Left ventricle myocardium inferior (tissue), 1 donor: ENCODE data around the gene GDAP1L1. TPM values are rescaled to one million over a fixed set of nuclear protein-coding genes. Genes with fewer than 3 reads are reported as not detected.

ENCODE experiments used
- DNase-seq: peaks from one replicate; pipeline ENCODE4 v3.0.0-alpha.2; 2020
- H3K27ac ChIP-seq: fragments of 200-600 bp; replicated peaks from 2 replicates; pipeline ENCODE4 v1.8.0; 2021
- H3K27me3 ChIP-seq: fragments of 200-600 bp; 2 replicates; pipeline ENCODE4 v1.8.0; 2021; ENCODE audit warnings: low read depth
- H3K36me3 ChIP-seq: fragments of 200-600 bp; 2 replicates; pipeline ENCODE4 v1.8.0; 2021
- H3K4me1 ChIP-seq: fragments of 200-600 bp; 2 replicates; pipeline ENCODE4 v1.8.0; 2021
- H3K4me3 ChIP-seq: fragments of 200-600 bp; 2 replicates; pipeline ENCODE4 v1.8.0; 2021; ENCODE audit warnings: mild to moderate bottlenecking, moderate library complexity
- H3K9me3 ChIP-seq: fragments of 200-600 bp; replicated peaks from 2 replicates; pipeline ENCODE4 v1.8.0; 2021
- intact Hi-C: fragments of 100-400 bp; cut with micrococcal nuclease; formaldehyde crosslinking; loops from one replicate; pipeline ENCODE4 v1.11.0; 2022
- total RNA-seq: library from RNA; stranded (reverse); fragmentation: NEBNext Ultra II Directional; extraction: Animal tissue kit (Norgen Biotek cat#: 25700); gene quantifications from one replicate; pipeline ENCODE4 v1.2.1, GENCODE V29; 2021
- TF ChIP-seq, protein P1 (sequence below): fragments of 200-600 bp; IDR thresholded peaks from 2 replicates; pipeline ENCODE4 v1.8.0; 2021; ENCODE audit warnings: antibody characterized with exemption, mild to moderate bottlenecking, borderline replicate concordance
- donor health status: DM: no; HTN: yes; CAD: no; lungs with severe emphysema.

Gene GDAP1L1
- total RNA-seq, 1 donor from 2014 or later: 0.55 TPM

DNA sequence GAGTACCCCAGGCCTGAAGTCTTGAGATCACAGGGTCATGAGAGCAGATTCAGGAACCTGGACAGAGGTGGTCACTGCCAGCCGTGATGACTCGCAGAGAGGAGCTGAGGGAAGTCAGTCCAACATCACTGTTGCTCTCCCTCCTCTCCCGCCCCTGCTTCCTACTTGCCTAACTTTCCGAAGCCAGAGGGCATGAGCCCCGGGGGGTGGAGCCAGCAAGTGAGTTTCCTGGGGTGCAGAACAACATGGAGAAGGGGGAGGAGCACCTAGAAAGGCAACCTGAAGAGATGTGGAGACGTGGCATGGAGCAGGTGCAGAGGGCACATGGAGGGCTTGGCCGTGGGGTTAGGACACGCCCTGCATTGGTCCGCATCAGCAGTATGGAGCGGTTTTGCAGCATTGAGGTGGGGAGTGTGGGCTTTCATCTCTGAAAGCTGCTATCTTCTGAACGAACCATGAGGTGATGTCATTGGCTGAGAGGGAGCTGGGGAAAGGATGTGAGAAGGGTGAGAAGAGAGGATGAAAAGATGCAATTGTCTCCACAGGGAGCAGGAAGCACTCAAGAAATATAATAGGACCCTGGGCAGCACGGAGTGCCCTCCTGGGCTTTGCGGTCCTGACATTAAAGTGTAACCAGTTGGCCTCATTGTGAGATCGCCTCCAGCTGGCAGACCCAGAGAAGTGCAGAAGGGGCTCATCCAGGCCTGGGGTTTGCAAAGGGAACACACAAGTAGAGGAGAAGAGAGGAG is 25.0 kb downstream of the GDAP1L1 start:
- Histone ChIP-seq H3K4me1 (peaks cover under 1% of the 10 kb centered on the region), H3K36me3 (peaks cover 18% of the 10 kb centered on the region), H3K27ac (no peak overlapping the region), H3K27me3 (no peaks in the 10 kb centered on the region), H3K4me3 (no peak overlapping the region), H3K9me3 (no peaks in the 10 kb centered on the region)
- TF ChIP-seq, protein P1, sequence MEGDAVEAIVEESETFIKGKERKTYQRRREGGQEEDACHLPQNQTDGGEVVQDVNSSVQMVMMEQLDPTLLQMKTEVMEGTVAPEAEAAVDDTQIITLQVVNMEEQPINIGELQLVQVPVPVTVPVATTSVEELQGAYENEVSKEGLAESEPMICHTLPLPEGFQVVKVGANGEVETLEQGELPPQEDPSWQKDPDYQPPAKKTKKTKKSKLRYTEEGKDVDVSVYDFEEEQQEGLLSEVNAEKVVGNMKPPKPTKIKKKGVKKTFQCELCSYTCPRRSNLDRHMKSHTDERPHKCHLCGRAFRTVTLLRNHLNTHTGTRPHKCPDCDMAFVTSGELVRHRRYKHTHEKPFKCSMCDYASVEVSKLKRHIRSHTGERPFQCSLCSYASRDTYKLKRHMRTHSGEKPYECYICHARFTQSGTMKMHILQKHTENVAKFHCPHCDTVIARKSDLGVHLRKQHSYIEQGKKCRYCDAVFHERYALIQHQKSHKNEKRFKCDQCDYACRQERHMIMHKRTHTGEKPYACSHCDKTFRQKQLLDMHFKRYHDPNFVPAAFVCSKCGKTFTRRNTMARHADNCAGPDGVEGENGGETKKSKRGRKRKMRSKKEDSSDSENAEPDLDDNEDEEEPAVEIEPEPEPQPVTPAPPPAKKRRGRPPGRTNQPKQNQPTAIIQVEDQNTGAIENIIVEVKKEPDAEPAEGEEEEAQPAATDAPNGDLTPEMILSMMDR: peak; percentile 17
- intact Hi-C loops: no loop called here
- DNase-seq: no peak

DNA sequence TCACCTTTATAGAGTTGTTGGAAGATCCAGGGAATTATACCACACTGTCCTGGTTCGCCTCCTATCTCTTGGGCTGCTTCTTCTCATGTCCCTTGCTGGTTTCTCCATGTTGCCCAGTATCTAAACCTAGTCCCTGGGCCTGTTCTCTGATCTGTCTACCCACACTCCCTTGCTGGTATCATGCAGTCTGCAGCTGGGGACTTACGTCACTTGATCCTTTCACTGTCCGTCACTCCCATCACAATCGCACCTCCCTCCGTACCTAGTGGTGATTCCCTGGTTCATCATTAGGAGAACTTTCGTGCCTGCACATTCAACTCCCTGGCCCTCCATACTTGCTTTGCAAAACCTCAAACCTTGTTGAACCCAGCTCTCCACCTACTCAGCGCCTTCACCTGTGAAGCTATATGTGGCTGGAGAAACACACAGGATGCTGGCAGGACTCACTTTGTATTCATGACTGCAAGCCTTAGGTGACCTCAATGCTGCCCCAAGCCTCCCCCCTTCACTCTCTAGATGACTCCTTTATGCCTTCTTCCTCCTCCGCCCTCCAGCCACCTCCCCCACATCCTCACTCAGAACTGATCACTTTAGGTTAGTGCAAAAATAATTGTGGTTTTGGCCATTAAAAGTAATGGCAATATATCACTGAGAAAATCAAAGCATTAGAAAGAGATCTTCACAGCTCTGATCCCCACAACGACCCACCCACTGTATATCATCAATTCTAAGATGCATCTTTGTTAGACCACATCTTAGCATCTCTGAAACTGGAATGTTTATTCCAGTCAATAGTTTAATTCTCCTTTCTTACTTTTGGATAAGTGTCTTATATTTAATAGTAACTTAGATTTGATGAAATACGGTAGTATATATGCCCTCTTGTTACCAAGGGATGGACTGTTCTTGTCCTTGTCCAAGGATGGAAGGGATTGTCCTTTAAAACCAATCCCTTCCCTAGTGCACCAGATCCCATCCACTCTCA is 26.4 kb downstream of the GDAP1L1 start:
- Histone ChIP-seq H3K9me3 (no peaks in the 10 kb centered on the region), H3K27me3 (no peaks in the 10 kb centered on the region), H3K27ac (no peak overlapping the region), H3K4me1 (peaks cover 8% of the 10 kb centered on the region), H3K4me3 (no peak overlapping the region), H3K36me3 (peaks cover 18% of the 10 kb centered on the region)
- intact Hi-C loops: no loop called here
- no peak for DNase-seq
- TF ChIP-seq, protein P1: no peak

DNA sequence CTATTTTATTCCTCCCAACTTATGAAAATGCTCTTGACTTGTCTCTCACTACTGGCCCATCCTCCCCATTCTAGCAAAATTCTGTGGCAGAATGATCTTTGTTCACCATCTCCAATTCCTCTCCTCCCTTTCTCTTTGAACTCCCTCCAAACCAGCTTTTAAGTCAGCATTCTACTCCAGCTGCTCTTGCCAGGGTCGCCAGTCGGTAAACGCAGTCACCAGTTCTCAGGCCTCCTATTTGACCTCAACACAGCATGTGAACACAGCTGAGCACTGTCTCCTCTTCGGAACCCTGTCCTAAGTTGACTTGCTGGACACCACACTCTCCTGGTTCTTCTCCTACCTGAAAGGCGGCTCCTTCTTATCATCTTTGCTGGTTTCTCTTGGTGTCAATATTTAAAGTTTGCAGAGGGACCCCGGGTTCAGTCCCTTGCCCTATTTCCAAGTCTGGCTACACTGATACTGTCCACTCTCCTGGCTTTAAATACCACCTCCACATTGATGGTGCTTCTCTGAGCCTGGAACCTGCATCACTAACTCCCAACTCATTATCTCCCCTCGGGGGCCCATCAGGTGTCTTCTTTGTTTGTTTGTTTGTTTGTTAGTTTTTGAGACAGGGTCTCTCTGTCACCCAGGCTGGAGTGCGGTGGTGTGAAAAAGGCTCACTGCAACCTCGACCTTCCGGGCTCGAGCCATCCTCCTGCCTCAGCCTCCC is 27.4 kb downstream of the GDAP1L1 start:
- no peaks in the 10 kb centered on the region for H3K27me3 ChIP-seq
- DNase-seq: no peak
- TF ChIP-seq, protein P1: no peak
- no peak overlapping the region for H3K4me3 ChIP-seq
- H3K9me3 ChIP-seq: no peaks in the 10 kb centered on the region
- peaks cover 18% of the 10 kb centered on the region for H3K36me3 ChIP-seq
- peaks cover 8% of the 10 kb centered on the region for H3K4me1 ChIP-seq
- H3K27ac ChIP-seq: no peak overlapping the region
- intact Hi-C loops: no loop called here

DNA sequence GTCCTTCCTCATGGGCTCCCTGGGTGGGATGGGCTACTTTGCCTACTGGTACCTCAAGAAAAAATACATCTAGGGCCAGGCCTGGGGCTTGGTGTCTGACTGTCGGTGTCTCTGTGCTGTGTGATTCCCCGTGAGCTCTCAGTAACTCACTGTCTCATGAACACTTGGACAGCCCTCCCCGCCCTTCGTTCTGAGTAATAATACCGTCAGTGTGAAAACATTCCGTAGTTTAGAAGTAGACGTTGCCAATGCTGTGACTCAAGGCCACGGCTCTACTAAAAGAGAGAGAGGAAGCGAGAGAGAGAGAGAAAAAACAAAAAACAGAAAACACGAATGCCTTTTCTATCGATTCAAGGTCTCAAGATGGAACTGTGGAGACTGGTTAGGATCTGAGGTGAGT is 32.1 kb downstream of the GDAP1L1 start:
- Histone ChIP-seq H3K36me3 (no peaks in the 10 kb centered on the region), H3K27me3 (no peaks in the 10 kb centered on the region), H3K27ac (no peak overlapping the region), H3K9me3 (no peaks in the 10 kb centered on the region), H3K4me3 (no peak overlapping the region), H3K4me1 (peaks cover 21% of the 10 kb centered on the region)
- intact Hi-C loops: no loop called here
- no peak for DNase-seq
- TF ChIP-seq, protein P1: no peak

DNA sequence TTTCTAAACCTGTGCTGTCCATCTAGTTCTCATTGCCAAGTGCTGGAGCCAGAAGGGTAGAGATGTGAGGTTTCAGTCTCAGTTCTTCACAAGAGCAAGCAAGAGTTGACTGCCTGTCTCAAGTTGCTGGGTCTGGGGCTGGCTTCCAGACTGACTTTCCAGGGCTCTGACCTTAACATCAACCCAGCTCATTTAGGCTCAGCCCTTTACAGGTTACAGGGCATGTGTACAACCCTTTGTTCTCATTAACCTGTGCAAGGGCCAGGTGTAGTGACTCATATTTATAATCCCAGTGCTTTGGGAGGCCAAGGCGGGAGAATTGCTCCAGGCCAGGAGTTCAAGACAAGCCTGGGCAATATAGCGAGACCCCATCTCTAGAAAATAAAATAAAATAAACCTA is 33.3 kb downstream of the GDAP1L1 start:
- no peak overlapping the region for H3K4me3 ChIP-seq
- no peaks in the 10 kb centered on the region for H3K9me3 ChIP-seq
- intact Hi-C loops: no loop called here
- DNase-seq: no peak
- H3K27me3 ChIP-seq: no peaks in the 10 kb centered on the region
- H3K27ac ChIP-seq: no peak overlapping the region
- H3K4me1 ChIP-seq: peaks cover 21% of the 10 kb centered on the region
- TF ChIP-seq, protein P1: no peak
- H3K36me3 ChIP-seq: no peaks in the 10 kb centered on the region
